ENCODE data around the gene CD300LD. TPM values are rescaled to one million over a fixed set of nuclear protein-coding genes. Genes with fewer than 3 reads are reported as not detected.

The CD300LD gene
- total RNA-seq, 1 donor = not detected

- peak; percentile 39 for DNase-seq (ENCODE audit: low read depth)
- peak; percentile 71 for TF ChIP-seq CTCF (IDR thresholded peaks at IDR 0.05; ENCODE audit: insufficient read depth, low read length)
Measured at GRCh38 chr17:74601944-74602572, 10.0 kb upstream of the CD300LD start.

DNA sequence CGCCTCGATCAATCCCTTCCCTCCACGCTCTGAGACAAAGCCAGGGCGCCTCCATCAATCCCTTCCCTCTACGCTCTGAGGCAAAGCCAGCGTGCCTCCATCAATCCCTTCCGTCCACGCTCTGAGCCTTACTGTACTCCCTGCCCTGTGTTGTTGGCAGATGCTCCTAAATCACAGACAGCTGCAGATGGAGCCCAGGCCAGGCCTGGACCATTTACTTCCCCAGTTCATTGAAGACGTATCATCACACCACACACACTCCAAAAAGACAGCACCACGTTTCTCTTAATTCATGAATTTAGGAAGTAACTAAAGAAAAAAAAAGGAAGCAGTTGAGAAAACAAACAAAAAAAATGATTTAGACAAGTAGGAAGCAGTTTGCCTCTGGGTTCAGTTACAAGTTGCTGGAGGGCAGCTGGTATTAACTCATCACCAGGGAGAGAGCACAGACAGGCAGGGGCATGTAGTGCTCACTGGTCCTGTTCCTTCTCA is 7.4 kb upstream of the CD300LD start:
- TF ChIP-seq CTCF (IDR thresholded peaks at IDR 0.05; ENCODE audit: insufficient read depth, low read length) = no peak
- H3K4me3 ChIP-seq (ENCODE audit: low read depth, low read length) = no peak overlapping the region
- DNase-seq (ENCODE audit: low read depth) = no peak

More at GRCh38 chr17:74601944-74602572, 10.0 kb upstream of the CD300LD start:
- no peak overlapping the region for H3K4me3 ChIP-seq (ENCODE audit: low read depth, low read length)

DNA sequence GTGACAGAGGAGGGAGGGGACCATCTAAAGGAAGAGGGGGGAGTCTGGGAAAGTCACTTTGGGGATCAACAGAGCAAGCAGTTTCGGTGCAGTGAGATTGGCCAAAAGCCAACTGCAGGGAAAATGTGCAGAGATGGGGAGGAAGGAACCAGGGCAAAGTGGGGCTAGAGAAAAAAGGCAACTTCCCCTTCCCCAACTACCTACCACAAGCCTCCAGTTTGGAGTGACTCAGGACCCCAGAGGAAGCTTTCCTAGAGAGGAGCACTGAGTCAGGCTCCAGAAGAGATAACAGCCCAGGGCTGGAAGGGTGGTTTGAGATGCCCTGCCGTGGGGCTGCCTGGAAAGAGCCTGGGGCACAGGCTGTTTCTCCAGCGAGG is 6.9 kb upstream of the CD300LD start:
- H3K4me3 ChIP-seq (ENCODE audit: low read depth, low read length) = no peak overlapping the region
- no peak for TF ChIP-seq CTCF (IDR thresholded peaks at IDR 0.05; ENCODE audit: insufficient read depth, low read length)
- DNase-seq (ENCODE audit: low read depth) = no peak

- TF ChIP-seq CTCF (IDR thresholded peaks at IDR 0.05; ENCODE audit: insufficient read depth, low read length) = no peak
- no peak for DNase-seq (ENCODE audit: low read depth)
- H3K4me3 ChIP-seq (ENCODE audit: low read depth, low read length) = no peak overlapping the region
Measured at GRCh38 chr17:74598346-74599022, 6.4 kb upstream of the CD300LD start.

DNA sequence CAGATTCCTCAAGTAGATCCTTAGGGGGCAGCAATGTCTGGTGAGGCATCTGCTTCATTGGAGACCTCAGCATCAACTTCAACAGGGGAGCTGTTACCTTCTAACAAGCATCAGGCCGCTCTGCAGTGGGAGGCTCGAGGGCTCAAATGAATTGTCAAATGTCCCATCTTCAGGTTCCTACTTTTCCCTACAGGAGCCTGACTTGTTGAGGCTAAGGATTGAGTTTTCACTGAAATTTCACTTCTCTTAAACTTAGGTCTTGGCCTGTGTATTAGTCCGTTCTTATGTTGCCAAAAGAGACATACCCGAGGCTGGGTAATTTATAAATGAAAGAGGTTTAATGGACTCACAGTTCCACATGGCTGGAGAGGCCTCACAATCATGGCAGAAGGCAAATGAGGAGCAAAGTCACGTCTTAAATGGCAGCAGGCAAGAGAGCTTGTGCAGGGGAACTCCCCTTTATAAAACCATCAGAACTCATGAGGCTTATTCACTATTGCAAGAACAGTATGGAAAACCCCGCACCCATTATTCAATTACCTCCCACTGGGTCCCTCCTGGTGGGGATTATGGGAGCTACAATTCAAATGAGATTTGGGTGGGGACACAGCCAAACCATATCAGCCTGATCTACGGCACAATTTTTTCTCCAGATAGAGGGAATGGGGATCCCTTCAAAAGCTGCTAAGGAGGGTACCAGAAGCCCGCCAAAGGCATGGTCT is 5.1 kb upstream of the CD300LD start:
- DNase-seq (ENCODE audit: low read depth) = no peak
- TF ChIP-seq CTCF (IDR thresholded peaks at IDR 0.05; ENCODE audit: insufficient read depth, low read length) = no peak
- H3K4me3 ChIP-seq (ENCODE audit: low read depth, low read length) = no peak overlapping the region

DNA sequence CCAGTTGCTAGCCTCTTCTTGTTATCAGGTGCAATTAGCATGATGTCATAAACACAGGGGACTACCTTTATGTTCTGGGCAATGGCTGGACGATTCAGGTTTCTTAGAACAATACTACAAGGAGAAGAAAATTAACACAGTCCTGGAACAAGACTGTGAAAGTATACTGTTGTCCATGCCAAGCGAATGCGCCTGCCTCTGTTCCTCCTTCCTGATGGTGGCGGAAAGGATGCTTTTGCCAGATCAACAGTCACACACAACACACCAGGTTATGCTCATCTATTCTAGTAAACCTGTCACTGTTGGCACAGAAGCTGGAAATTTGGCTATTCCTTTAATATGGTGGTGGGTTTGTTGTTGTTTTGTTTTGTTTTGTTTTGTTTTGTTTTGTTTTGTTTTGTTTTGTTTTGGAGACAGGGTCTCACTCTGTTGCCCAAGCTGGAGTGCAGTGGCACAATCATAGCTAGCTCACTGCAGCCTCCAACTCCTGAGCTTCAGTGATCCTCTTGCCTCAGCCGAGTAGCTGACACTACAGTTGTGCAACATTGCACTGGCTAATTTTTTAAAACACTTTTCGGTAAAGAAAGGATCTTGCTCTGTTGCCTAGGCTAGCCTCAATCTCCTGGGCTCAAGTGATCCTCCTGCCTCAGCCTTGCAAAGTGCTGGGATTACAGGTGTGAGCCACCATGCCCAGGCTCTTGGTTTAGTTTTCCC is 3.1 kb upstream of the CD300LD start:
- DNase-seq (ENCODE audit: low read depth) = no peak
- no peak for TF ChIP-seq CTCF (IDR thresholded peaks at IDR 0.05; ENCODE audit: insufficient read depth, low read length)
- no peak overlapping the region for H3K4me3 ChIP-seq (ENCODE audit: low read depth, low read length)
